HFF-Myc (cell line): ENCODE measurements around the gene PSG6.
A peak's percentile ranks its signal among the peaks of the same experiment; 100 is the strongest.
"Not testable (repeated sequence)": the region's sequence is repeated elsewhere in the genome, so short reads cannot be mapped to it uniquely, and the experiment has no call there.

Source experiments
- DNase-seq: peaks from one replicate; pipeline ENCODE4 v3.0.0-alpha.2; 2011; ENCODE audit warnings: low read depth; ENCODE audit errors: extremely low read depth
- H3K4me3 ChIP-seq: replicated peaks from 2 replicates; pipeline ENCODE4 v1.5.1; 2011; ENCODE audit warnings: low read depth, mild to moderate bottlenecking, control low read depth, low read length
- CTCF ChIP-seq: IDR thresholded peaks from 2 replicates; pipeline ENCODE4 v1.5.1; 2012; ENCODE audit warnings: mild to moderate bottlenecking, low read depth, low read length, control low read depth; ENCODE audit errors: missing control alignments

PSG6 gene

GRCh38 chr19:42930214-42930613, 12.5 kb upstream of the PSG6 start:
- peak; percentile 42 for TF ChIP-seq CTCF
- not testable (repeated sequence) for DNase-seq, H3K4me3 ChIP-seq

DNA sequence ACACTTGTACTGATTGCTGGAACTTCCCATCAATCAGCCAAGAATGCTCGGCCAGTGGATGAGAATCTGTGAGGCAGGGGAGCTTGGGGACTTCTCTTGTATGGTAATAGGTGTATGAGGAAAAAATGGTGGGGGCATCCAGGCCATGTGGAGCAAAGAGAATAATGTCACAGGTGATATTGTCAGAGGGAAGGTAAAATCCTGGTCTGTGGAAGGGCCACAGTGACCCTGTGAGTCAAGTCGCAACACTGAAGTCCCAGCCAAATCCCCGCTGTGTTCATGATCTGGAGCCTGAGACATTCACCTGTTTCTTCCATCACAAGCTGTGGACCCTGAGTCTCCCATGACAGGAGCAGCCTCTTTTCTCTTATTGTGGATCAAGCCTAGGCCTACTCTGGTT, 11.2 kb upstream of the PSG6 start:
- DNase-seq, result no peak
- H3K4me3 ChIP-seq, result no peak overlapping the region
- no peak for TF ChIP-seq CTCF

DNA sequence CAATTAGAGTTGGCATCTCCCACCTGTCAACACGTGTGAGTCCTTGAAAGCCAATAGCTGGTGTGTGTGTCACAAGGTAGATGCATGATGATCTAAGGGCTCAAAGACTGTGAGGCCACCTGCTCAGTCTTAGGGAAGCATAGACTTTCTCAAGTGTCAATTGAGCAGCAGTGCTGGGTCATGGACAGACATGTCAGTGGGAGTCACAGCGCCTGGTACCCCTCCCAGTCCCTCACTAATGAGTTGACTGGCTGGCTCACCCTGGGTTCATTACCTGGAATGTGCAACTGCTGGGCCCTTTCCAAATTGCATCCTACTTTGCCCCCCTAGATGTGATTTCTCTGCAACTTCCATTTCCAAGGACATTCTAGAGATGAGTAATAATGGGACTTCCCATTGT, 9.1 kb upstream of the PSG6 start:
- no peak overlapping the region for H3K4me3 ChIP-seq
- TF ChIP-seq CTCF, result no peak
- DNase-seq, result no peak

DNA sequence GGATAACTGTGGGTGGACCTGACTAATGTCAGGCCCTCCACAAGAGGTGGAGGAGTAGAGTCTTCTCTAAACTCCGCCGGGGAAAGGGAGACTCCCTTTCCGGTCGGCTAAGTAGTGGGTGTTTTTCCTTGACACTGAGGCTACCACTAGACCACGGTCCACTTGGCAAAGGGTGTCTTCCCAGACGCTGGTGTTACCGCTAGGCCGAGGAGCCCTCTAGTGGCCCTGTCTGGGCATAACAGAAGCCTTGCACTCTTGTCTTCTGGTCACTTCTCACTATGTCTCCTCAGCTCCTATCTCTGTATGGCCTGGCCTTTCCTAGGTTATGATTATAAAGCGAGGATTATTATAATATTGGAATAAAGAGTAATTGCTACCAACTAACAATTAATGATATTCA, 5.4 kb upstream of the PSG6 start:
- peak; percentile 41 for DNase-seq

DNA sequence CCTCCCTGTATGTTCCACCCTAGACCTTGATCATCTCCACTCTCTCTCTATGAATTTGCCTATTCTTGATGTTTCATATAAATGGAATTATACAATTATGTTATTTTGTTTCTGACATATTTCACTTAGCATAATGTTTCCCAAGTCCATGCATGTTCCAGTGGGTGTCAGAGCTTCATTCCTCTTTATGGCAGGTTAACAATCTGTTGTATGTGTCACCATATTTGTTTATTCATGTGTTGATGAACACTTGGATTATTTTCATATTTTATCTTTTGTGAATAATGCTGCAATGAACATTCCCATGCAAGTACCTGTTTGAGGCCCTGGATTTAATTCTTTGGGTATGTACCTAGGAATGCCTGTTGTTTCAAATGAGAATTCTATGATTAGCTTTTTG, 3.3 kb upstream of the PSG6 start:
- not testable (repeated sequence) for DNase-seq

More for the DNA sequence above, 5.4 kb upstream of the PSG6 start:
- H3K4me3 ChIP-seq, result not testable (repeated sequence)
- TF ChIP-seq CTCF, result peak; percentile 81

GRCh38 chr19:42919757-42920079, 2.0 kb upstream of the PSG6 start:
- no peak overlapping the region for H3K4me3 ChIP-seq
- no peak for TF ChIP-seq CTCF
- DNase-seq, result no peak

More for the DNA sequence above, 3.3 kb upstream of the PSG6 start:
- H3K4me3 ChIP-seq, result not testable (repeated sequence)

GRCh38 chr19:42919070-42919756, 1.5 kb upstream of the PSG6 start:
- not testable (repeated sequence) for DNase-seq, H3K4me3 ChIP-seq

DNA sequence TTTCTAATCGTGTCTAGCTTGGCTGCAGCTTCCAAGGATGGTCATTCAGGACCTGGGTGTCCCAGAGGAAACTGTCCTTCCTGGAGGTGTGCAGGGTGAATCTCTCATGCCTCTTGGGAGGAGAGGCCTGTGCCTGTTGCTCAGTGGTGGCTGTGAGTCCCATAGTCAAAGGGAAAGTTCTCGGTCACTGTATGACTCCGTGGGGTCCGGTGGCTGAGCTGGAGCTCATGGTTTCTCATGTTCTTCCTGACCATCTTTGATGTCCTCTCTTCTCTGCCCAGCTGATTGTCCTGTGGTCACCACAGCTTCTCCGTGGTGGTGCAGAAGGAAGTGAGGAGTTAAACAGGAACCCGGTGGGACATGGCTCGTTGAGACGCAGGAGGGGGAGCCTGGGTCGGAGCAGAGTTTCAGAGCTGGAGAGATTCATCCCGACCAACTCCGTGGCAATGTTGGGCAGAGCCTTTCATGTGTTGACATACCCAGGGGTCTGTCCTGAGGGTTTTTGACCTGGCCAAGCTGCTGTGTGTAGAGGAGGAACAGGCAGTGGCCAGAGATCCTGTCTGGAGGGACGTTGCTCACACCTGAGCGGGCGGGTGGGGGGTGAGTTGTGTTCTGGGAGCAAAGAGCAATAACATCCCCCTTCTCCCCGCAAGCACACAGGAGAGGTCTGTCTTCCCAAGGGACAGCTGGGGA, 829 bp upstream of the PSG6 start:
- H3K4me3 ChIP-seq, DNase-seq: not testable (repeated sequence)

- not testable (repeated sequence) for DNase-seq
Measured at GRCh38 chr19:42916931-42917330, 763 bp downstream of the PSG6 start.

GRCh38 chr19:42913516-42913915, 4.2 kb downstream of the PSG6 start:
- DNase-seq, H3K4me3 ChIP-seq: not testable (repeated sequence)

More at GRCh38 chr19:42916931-42917330, 763 bp downstream of the PSG6 start:
- not testable (repeated sequence) for H3K4me3 ChIP-seq

DNA sequence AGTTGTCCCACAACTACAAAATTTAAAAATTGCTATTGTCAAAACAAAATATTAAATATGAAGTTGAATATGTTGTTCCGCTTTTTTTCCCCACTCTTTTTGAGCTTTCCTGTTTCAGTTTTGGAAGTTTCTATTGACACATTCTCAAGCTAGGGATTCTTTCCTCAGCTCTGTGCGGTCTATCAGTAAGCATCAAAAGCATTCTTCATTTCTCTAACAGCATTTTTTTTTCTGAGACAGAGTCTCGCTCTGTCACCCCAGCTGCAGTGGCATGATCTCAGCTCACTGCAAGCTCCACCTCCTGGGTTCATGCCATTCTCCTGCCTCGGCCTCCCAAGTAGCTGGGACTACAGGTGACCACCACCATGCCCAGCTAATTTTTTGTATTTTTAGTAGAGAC, 4.8 kb downstream of the PSG6 start:
- H3K4me3 ChIP-seq, DNase-seq: not testable (repeated sequence)

GRCh38 chr19:42911731-42912130, 6.0 kb downstream of the PSG6 start:
- DNase-seq, H3K4me3 ChIP-seq: not testable (repeated sequence)

DNA sequence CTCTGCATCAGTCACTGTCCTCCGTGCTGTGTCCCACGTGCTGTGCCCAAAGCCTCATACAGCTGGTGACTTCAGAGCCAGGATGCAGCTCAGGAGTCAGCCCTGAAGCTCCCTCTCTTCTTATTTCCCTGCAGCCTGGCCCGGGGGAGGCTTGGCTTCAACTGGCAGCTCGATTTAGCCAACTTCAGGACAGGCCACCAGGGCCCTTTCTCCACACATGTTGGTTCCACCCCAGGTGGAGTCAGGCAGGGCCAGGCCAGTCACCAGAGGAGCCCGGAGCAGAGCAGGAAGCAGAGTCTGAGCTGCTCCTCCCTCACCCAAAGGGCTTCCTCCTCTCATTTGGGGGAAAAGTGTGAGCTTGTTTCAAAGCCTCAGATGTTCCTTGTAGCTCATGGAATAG, 11.5 kb downstream of the PSG6 start:
- DNase-seq, H3K4me3 ChIP-seq: not testable (repeated sequence)
